Activated CD8-positive, alpha-beta T cell treated with anti-CD3 and anti-CD28 coated beads for 36 hours (primary cell): ENCODE data around the gene RPL3. TPM values are rescaled to one million over a fixed set of nuclear protein-coding genes. Genes with fewer than 3 reads are reported as not detected.

Experiments
- ATAC-seq: fragments of 200-7000 bp; cut with Tn5 transposase; one replicate; pipeline ENCODE4 v1.10.0; 2021; ENCODE audit warnings: mild to moderate bottlenecking, moderate library complexity
- CTCF ChIA-PET: fragments of 350-600 bp; sonication (Branson Sonifier 250); formaldehyde crosslinking; loops from one replicate; lab custom pipeline; 2021; ENCODE audit warnings: antibody characterized with exemption; lab: Charles Lee
- POLR2A ChIA-PET: fragments of 350-600 bp; sonication (Branson Sonifier 250); formaldehyde crosslinking; loops from one replicate; lab custom pipeline; 2021; ENCODE audit warnings: antibody characterized with exemption; lab: Charles Lee
- DNase-seq: peaks from one replicate; pipeline ENCODE4 v3.0.0-alpha.2; 2020
- H3K27ac Mint-ChIP-seq: one replicate; pipeline ENCODE4 v1.8.0; 2021; ENCODE audit warnings: mild to moderate bottlenecking, mixed read lengths
- H3K27me3 Mint-ChIP-seq: one replicate; pipeline ENCODE4 v1.8.0; 2021; ENCODE audit warnings: mixed read lengths
- H3K36me3 Mint-ChIP-seq: one replicate; pipeline ENCODE4 v1.8.0; 2021; ENCODE audit warnings: low read depth, mixed read lengths
- H3K4me1 Mint-ChIP-seq: one replicate; pipeline ENCODE4 v1.8.0; 2021; ENCODE audit warnings: low read depth, mixed read lengths
- H3K4me3 Mint-ChIP-seq: one replicate; pipeline ENCODE4 v1.8.0; 2021; ENCODE audit warnings: mild to moderate bottlenecking, moderate library complexity, mixed read lengths
- H3K9me3 Mint-ChIP-seq: one replicate; pipeline ENCODE4 v1.8.0; 2021; ENCODE audit warnings: mixed read lengths
- intact Hi-C: fragments of 100-400 bp; cut with micrococcal nuclease; formaldehyde crosslinking; loops from one replicate; pipeline ENCODE4 v1.10.0; 2022
- total RNA-seq, 2 experiments: library from RNA; stranded (reverse); gene quantifications; one replicate each; pipeline ENCODE4 v1.2.3, GENCODE V29; 2021
- TF ChIP-seq, protein P1 (sequence below): fragments of 200-600 bp; IDR thresholded peaks from one replicate; pipeline ENCODE4 v1.8.0; 2022; ENCODE audit warnings: antibody characterized with exemption, mild to moderate bottlenecking

Gene RPL3
- total RNA-seq, 2 experiments from 2014 or later = 3,563 to 3,599 TPM

DNA sequence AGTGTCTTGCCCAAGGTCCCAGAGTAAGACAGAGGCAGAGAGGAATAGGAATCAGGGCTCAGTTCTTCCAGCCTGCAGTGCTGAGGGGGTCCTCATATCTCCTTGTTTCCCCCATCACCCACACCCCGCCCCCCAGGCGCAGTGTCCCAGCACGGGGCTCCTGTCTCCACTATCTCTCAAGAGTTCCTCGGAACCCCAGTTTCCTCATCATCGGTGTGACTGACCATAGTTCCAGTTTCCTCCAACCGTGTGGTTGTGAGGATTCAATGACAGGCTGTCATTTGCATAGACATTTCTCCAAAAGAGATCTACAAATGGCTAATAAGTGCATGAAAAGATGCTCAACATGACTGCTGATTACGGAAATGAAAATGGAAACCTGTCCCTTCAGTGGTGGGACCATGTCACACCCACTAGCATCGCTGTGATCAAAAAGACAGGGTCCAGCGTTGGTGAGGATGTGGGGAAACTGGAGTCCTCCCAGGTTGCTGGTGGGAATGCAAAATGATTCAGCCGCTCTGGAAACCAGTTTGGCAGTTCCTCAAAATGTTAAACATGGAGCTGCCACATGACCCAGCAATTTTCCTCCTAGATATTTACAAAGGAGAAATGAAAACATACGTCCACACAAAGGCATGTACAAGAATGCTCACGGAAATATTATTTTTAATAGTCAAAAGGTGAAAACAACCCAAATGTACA, 42.8 kb downstream of the RPL3 start:
- peaks cover 4% of the 10 kb centered on the region for H3K27me3 Mint-ChIP-seq
- CTCF ChIA-PET = interaction anchor here (1.2 to 1.5 kb wide), 2 partner anchors 46 to 61 kb away, joined by 4 to 5 read pairs; no protein-coding TSS in a partner anchor
- DNase-seq = no peak

GRCh38 chr22:39275814-39276439, 43.5 kb downstream of the RPL3 start:
- Mint-ChIP-seq H3K4me3 (no peak overlapping the region), H3K27ac (no peak overlapping the region), H3K4me1 (peaks cover 2% of the 10 kb centered on the region), H3K27me3 (peaks cover 4% of the 10 kb centered on the region), H3K9me3 (peaks cover 2% of the 10 kb centered on the region), H3K36me3 (no peaks in the 10 kb centered on the region)
- intact Hi-C loops = no loop called here
- CTCF ChIA-PET = interaction anchor here (1.2 kb wide), 1 partner anchor 46 kb away, joined by 4 read pairs; no protein-coding TSS in a partner anchor
- POLR2A ChIA-PET = no interaction called here
- ATAC-seq = no peak
- TF ChIP-seq, protein P1, sequence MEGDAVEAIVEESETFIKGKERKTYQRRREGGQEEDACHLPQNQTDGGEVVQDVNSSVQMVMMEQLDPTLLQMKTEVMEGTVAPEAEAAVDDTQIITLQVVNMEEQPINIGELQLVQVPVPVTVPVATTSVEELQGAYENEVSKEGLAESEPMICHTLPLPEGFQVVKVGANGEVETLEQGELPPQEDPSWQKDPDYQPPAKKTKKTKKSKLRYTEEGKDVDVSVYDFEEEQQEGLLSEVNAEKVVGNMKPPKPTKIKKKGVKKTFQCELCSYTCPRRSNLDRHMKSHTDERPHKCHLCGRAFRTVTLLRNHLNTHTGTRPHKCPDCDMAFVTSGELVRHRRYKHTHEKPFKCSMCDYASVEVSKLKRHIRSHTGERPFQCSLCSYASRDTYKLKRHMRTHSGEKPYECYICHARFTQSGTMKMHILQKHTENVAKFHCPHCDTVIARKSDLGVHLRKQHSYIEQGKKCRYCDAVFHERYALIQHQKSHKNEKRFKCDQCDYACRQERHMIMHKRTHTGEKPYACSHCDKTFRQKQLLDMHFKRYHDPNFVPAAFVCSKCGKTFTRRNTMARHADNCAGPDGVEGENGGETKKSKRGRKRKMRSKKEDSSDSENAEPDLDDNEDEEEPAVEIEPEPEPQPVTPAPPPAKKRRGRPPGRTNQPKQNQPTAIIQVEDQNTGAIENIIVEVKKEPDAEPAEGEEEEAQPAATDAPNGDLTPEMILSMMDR = no peak
- DNase-seq = no peak

More for the DNA sequence above, 42.8 kb downstream of the RPL3 start:
- ATAC-seq = no peak
- Mint-ChIP-seq H3K4me1 (peaks cover 2% of the 10 kb centered on the region), H3K27ac (no peak overlapping the region), H3K9me3 (peaks cover 2% of the 10 kb centered on the region), H3K36me3 (no peaks in the 10 kb centered on the region), H3K4me3 (no peak overlapping the region)
- POLR2A ChIA-PET = no interaction called here
- intact Hi-C loops = no loop called here
- TF ChIP-seq, protein P1 = no peak

GRCh38 chr22:39273950-39274887, 45.2 kb downstream of the RPL3 start:
- TF ChIP-seq, protein P1 = no peak
- no peaks in the 10 kb centered on the region for H3K36me3 Mint-ChIP-seq
- peaks cover 3% of the 10 kb centered on the region for H3K27me3 Mint-ChIP-seq
- ATAC-seq (no peak), DNase-seq (no peak)
- intact Hi-C loops = no loop called here
- CTCF ChIA-PET = interaction anchor here (1.4 kb wide), 1 partner anchor 33 kb away, joined by 3 read pairs; no protein-coding TSS in a partner anchor
- no peak overlapping the region for H3K27ac Mint-ChIP-seq
- no peaks in the 10 kb centered on the region for H3K4me1 Mint-ChIP-seq
- peaks cover 2% of the 10 kb centered on the region for H3K9me3 Mint-ChIP-seq
- no peak overlapping the region for H3K4me3 Mint-ChIP-seq
- POLR2A ChIA-PET = interaction anchor here (1.1 kb wide), 1 partner anchor 33 kb away, joined by 3 read pairs; no protein-coding TSS in a partner anchor

DNA sequence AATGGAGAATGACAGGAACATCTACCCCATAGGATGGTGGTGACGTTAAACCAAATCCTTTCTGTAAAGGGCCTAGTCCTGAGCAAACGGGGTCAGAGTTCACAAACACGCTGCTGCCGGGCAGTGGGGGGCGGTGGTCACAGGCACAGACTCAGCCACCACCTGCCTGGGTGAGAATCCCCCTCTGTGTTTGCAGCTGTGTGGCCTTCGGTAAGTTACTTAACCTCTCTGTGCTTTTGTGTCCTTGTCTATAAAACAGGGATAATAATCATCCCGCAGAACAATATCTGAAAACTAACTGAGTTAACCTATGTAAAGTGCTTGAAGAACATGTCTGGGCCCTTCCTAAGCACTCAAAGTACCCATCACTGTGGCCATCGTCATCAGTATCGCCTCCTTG, 48.6 kb downstream of the RPL3 start:
- peaks cover 6% of the 10 kb centered on the region for H3K4me1 Mint-ChIP-seq
- no peaks in the 10 kb centered on the region for H3K9me3 Mint-ChIP-seq
- TF ChIP-seq, protein P1 = no peak
- ATAC-seq = no peak
- DNase-seq = no peak
- intact Hi-C loops = no loop called here
- no peak overlapping the region for H3K4me3 Mint-ChIP-seq
- POLR2A ChIA-PET = no interaction called here
- CTCF ChIA-PET = no interaction called here
- H3K36me3 Mint-ChIP-seq = no peaks in the 10 kb centered on the region
- no peak overlapping the region for H3K27ac Mint-ChIP-seq
- no peaks in the 10 kb centered on the region for H3K27me3 Mint-ChIP-seq
